HG03520 (cell line): ENCODE measurements around the gene JSRP1.

Source experiments
- ATAC-seq: cut with Tn5 transposase; IDR thresholded peaks from one replicate; pipeline ENCODE4 v1.9.1; 2021; ENCODE audit warnings: mild to moderate bottlenecking, moderate library complexity; ENCODE audit not compliant: unreplicated experiment

JSRP1 gene

GRCh38 chr19:2219726-2220125 is 36.5 kb downstream of the JSRP1 start:
- no peak for ATAC-seq

- no peak for ATAC-seq
Observed at GRCh38 chr19:2217591-2217990, 38.6 kb downstream of the JSRP1 start.

GRCh38 chr19:2216361-2217225 is 39.6 kb downstream of the JSRP1 start:
- no peak for ATAC-seq

GRCh38 chr19:2215281-2215751 is 40.9 kb downstream of the JSRP1 start:
- no peak for ATAC-seq

- no peak for ATAC-seq
Observed at GRCh38 chr19:2214251-2214650, 42.0 kb downstream of the JSRP1 start.

- no peak for ATAC-seq
Observed at GRCh38 chr19:2213799-2214198, 42.4 kb downstream of the JSRP1 start.

GRCh38 chr19:2212861-2213711 is 43.1 kb downstream of the JSRP1 start:
- no peak for ATAC-seq

- ATAC-seq: no peak
Observed at GRCh38 chr19:2210987-2211740, 45.1 kb downstream of the JSRP1 start.

- no peak for ATAC-seq
Observed at GRCh38 chr19:2210206-2210605, 46.0 kb downstream of the JSRP1 start.

GRCh38 chr19:2209408-2209807 is 46.8 kb downstream of the JSRP1 start:
- ATAC-seq: no peak

GRCh38 chr19:2208975-2209374 is 47.2 kb downstream of the JSRP1 start:
- ATAC-seq: no peak

- no peak for ATAC-seq
Observed at GRCh38 chr19:2207991-2208860, 48.0 kb downstream of the JSRP1 start.

- ATAC-seq: no peak
Observed at GRCh38 chr19:2207008-2207407, 49.2 kb downstream of the JSRP1 start.

- ATAC-seq: no peak
Observed at GRCh38 chr19:2202366-2202765, 53.9 kb downstream of the JSRP1 start.
